GM12892 (cell line): ENCODE results near the gene GTF2A1.

Experiments used
- POLR2A ChIP-seq: IDR thresholded peaks from 2 replicates; pipeline ENCODE4 v1.6.1; 2011; ENCODE audit warnings: low read depth, low read length, control low read depth
- POLR2AphosphoS5 ChIP-seq: IDR thresholded peaks from 2 replicates; pipeline ENCODE4 v1.6.1; 2011; ENCODE audit warnings: low read depth, low read length, control low read depth
- TAF1 ChIP-seq: IDR thresholded peaks from 2 replicates; pipeline ENCODE4 v1.6.1; 2011; ENCODE audit warnings: low read depth, mild to moderate bottlenecking, control low read depth, low read length, borderline replicate concordance

DNA sequence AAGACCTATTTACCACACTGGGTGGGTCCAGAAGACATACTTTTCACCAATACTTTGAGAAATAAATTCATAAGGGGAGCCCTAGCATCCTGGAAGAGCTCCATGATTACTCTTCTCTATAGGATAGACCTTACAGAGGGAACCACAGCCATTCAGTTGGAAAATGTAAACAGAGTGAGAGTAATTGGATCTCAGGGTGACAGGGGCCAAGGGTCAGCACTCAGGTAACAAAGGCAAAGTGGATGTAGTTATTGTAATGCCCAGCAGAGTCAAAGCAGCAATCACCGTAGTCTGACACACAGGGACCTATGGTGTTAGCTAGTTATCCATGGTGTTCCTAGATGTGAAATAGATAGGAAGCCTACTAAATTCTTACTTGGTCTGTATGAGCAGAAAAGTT lies 10.8 kb upstream of the GTF2A1 start:
- no peak for TF ChIP-seq POLR2AphosphoS5
- TF ChIP-seq TAF1 = no peak
- no peak for TF ChIP-seq POLR2A
